Left renal pelvis (tissue), 4 donors: ENCODE data around the gene KRT3. TPM values are rescaled to one million over a fixed set of nuclear protein-coding genes. Genes with fewer than 3 reads are reported as not detected.
A peak's percentile ranks its signal among the peaks of the same experiment; 100 is the strongest.
"Not testable (repeated sequence)": the region's sequence is repeated elsewhere in the genome, so short reads cannot be mapped to it uniquely, and the experiment has no call there.

ENCODE experiments used
- DNase-seq, 4 donors: peaks; one replicate each; pipeline ENCODE4 v3.0.0-alpha.2; 2013; ENCODE audit warnings: low read depth in 4 of 4, low spot score in 3 of 4
- polyA plus RNA-seq, 4 donors: library from polyadenylated mRNA; unstranded; fragments of 120-200 nt; gene quantifications; one replicate each; pipeline ENCODE4 v1.2.1, GENCODE V29; 2013; ENCODE audit not compliant: insufficient read length in 4 of 4

The KRT3 gene
- polyA plus RNA-seq, 4 donors = not detected

- no peak for DNase-seq
Measured at GRCh38 chr12:52799505-52800211, 3.7 kb upstream of the KRT3 start.

- DNase-seq = no peak
Measured at GRCh38 chr12:52798671-52799504, 3.0 kb upstream of the KRT3 start.

GRCh38 chr12:52798003-52798670, 2.2 kb upstream of the KRT3 start:
- DNase-seq = no peak

GRCh38 chr12:52797529-52797894, 1.6 kb upstream of the KRT3 start:
- DNase-seq = no peak

GRCh38 chr12:52796839-52797528, 1.1 kb upstream of the KRT3 start:
- DNase-seq = no peak

- no peak for DNase-seq
Measured at GRCh38 chr12:52796429-52796794, 495 bp upstream of the KRT3 start.

GRCh38 chr12:52795332-52795674, 614 bp downstream of the KRT3 start:
- DNase-seq = not testable (repeated sequence)

- no peak for DNase-seq
Measured at GRCh38 chr12:52794479-52795331, 1.2 kb downstream of the KRT3 start.

- DNase-seq = no peak
Measured at GRCh38 chr12:52792185-52793029, 3.5 kb downstream of the KRT3 start.

- DNase-seq = no peak
Measured at GRCh38 chr12:52791271-52792184, 4.4 kb downstream of the KRT3 start.

GRCh38 chr12:52790427-52791270, 5.3 kb downstream of the KRT3 start:
- DNase-seq = no peak

GRCh38 chr12:52789637-52790426, 6.1 kb downstream of the KRT3 start:
- peak in 1 of 4 donors; percentile 21 for DNase-seq

GRCh38 chr12:52788876-52789636, 6.9 kb downstream of the KRT3 start:
- DNase-seq = no peak

- DNase-seq = no peak
Measured at GRCh38 chr12:52788192-52788875, 7.6 kb downstream of the KRT3 start.
